Left ventricle myocardium inferior (tissue), 1 donor: ENCODE measurements around the gene GNLY. TPM values are rescaled to one million over a fixed set of nuclear protein-coding genes. Genes with fewer than 3 reads are reported as not detected.

Experiments used
- DNase-seq: peaks from one replicate; pipeline ENCODE4 v3.0.0-alpha.2; 2020
- H3K27ac ChIP-seq: fragments of 200-600 bp; replicated peaks from 2 replicates; pipeline ENCODE4 v1.8.0; 2021
- H3K27me3 ChIP-seq: fragments of 200-600 bp; 2 replicates; pipeline ENCODE4 v1.8.0; 2021; ENCODE audit warnings: low read depth
- H3K36me3 ChIP-seq: fragments of 200-600 bp; 2 replicates; pipeline ENCODE4 v1.8.0; 2021
- H3K4me1 ChIP-seq: fragments of 200-600 bp; 2 replicates; pipeline ENCODE4 v1.8.0; 2021
- H3K4me3 ChIP-seq: fragments of 200-600 bp; 2 replicates; pipeline ENCODE4 v1.8.0; 2021; ENCODE audit warnings: mild to moderate bottlenecking, moderate library complexity
- H3K9me3 ChIP-seq: fragments of 200-600 bp; replicated peaks from 2 replicates; pipeline ENCODE4 v1.8.0; 2021
- CTCF ChIP-seq: fragments of 200-600 bp; IDR thresholded peaks from 2 replicates; pipeline ENCODE4 v1.8.0; 2021; ENCODE audit warnings: antibody characterized with exemption, mild to moderate bottlenecking, borderline replicate concordance
- intact Hi-C: fragments of 100-400 bp; cut with micrococcal nuclease; formaldehyde crosslinking; loops from one replicate; pipeline ENCODE4 v1.11.0; 2022
- total RNA-seq: library from RNA; stranded (reverse); fragmentation: NEBNext Ultra II Directional; extraction: Animal tissue kit (Norgen Biotek cat#: 25700); gene quantifications from one replicate; pipeline ENCODE4 v1.2.1, GENCODE V29; 2021
- donor health status: DM: no; HTN: yes; CAD: no; lungs with severe emphysema.

The GNLY gene
- total RNA-seq, 1 donor from 2014 or later = 1.5 TPM

DNA sequence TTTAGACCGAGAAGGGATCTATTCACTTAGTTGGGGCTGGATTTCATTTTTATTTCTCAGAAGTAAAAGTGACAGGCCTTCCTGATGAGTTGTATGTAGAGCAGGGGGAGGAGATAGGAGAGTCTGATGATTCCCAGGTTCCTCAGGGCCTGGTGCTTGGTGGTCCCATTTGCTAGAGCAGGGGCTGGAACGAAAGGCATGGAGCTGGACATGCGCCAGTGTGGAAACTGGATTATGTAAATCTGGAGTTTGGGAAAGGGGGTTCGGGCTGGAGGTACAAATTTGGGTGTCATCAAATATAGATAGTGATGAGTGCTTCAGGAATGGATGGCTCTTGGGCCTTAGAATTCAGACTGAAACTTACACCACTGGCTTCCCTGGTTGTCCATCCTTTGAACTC, 27.5 kb downstream of the GNLY start:
- Histone ChIP-seq H3K4me3 (no peak overlapping the region), H3K27ac (no peak overlapping the region)
- intact Hi-C loops = no loop called here

GRCh38 chr2:85722519-85722918, 28.4 kb downstream of the GNLY start:
- no peak for TF ChIP-seq CTCF
- intact Hi-C loops = no loop called here
- peaks cover 28% of the 10 kb centered on the region for H3K4me1 ChIP-seq
- no peak for DNase-seq
- H3K4me3 ChIP-seq = no peak overlapping the region
- H3K27me3 ChIP-seq = no peaks in the 10 kb centered on the region
- H3K9me3 ChIP-seq = no peaks in the 10 kb centered on the region
- no peak overlapping the region for H3K27ac ChIP-seq
- H3K36me3 ChIP-seq = no peaks in the 10 kb centered on the region

More for the DNA sequence above, 27.5 kb downstream of the GNLY start:
- H3K9me3 ChIP-seq = no peaks in the 10 kb centered on the region
- no peak for TF ChIP-seq CTCF
- H3K27me3 ChIP-seq = no peaks in the 10 kb centered on the region
- peaks cover 22% of the 10 kb centered on the region for H3K4me1 ChIP-seq
- H3K36me3 ChIP-seq = no peaks in the 10 kb centered on the region
- DNase-seq = no peak

DNA sequence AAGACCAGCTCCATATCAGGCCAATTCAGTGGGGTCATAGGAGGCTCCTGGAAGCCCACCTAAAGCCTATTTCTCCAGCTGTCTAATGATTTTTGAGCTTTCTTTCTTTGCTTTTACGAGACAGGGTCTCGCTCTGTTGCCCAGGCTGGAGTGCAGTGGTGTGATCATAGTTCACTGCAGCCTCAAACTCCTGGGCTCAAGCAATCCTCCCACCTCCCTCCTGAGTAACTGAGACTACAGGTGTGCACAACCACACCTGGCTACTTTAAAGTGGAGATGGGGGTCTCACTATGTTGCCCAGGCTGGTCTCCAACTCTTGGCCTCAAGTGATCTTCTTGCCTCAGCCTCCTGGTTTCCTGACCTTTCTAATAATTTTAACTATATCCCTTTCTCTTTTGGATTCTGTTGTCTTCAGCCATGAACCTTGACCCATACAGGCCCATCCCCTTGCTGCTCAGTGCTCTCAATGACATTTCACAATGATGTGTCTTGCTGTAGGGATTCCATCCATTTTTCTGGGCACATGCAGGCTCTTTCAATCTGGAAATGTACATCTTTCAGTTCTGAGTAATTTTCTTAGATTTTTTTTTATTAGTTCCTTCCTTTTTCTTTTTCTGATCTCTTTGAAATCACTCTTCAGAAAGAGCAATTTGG, 29.7 kb downstream of the GNLY start:
- Histone ChIP-seq H3K36me3 (no peaks in the 10 kb centered on the region), H3K9me3 (no peaks in the 10 kb centered on the region), H3K27me3 (no peaks in the 10 kb centered on the region), H3K4me3 (no peak overlapping the region), H3K4me1 (peaks cover 41% of the 10 kb centered on the region), H3K27ac (no peak overlapping the region)
- no peak for DNase-seq
- intact Hi-C loops = no loop called here
- no peak for TF ChIP-seq CTCF

DNA sequence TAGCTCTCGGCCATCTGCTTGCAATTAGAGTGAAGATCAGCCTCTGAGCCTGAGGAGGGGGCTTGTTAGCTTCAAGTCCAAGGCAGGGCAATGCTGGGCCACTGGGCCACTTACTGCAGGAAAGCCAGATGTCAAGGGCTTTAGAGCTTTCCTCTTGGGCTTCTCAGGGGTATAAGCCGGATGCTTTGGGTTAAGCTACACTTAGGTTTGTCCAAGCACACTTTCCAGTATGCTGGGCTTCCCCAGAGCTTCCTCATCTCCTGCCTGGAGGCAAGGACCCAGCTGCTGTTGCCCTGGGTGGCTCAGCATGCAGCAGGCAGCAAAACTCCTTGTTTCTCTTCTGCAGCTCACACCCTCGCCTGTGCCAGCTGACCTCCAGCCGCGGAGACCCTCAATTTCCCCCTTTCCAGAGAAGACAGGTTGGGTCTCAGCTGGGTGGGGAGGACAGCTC, 30.6 kb downstream of the GNLY start:
- TF ChIP-seq CTCF = no peak
- Histone ChIP-seq H3K27me3 (no peaks in the 10 kb centered on the region), H3K4me3 (no peak overlapping the region), H3K27ac (peak overlapping the region; percentile 26), H3K4me1 (peaks cover 44% of the 10 kb centered on the region), H3K9me3 (no peaks in the 10 kb centered on the region), H3K36me3 (no peaks in the 10 kb centered on the region)
- DNase-seq = no peak
- intact Hi-C loops = no loop called here

- DNase-seq = no peak
- no peak overlapping the region for H3K4me3 ChIP-seq
- H3K27me3 ChIP-seq = no peaks in the 10 kb centered on the region
- H3K4me1 ChIP-seq = peaks cover 38% of the 10 kb centered on the region
- peak overlapping the region; percentile 26 for H3K27ac ChIP-seq
- TF ChIP-seq CTCF = no peak
- intact Hi-C loops = no loop called here
- H3K36me3 ChIP-seq = no peaks in the 10 kb centered on the region
- H3K9me3 ChIP-seq = no peaks in the 10 kb centered on the region
These were observed 31.3 kb downstream of the GNLY start for GRCh38 chr2:85725451-85725850.
